ENCODE measurements around the gene JAK3. TPM values are rescaled to one million over a fixed set of nuclear protein-coding genes. Genes with fewer than 3 reads are reported as not detected.
A peak's percentile ranks its signal among the peaks of the same experiment; 100 is the strongest.

Gene JAK3
- total and polyA plus RNA-seq, 2 donors (not counting 3 experiments of a cell fraction or from before 2014, with no cell fraction given): 3.1 to 3.8 TPM

- Histone ChIP-seq H3K27ac (ENCODE audit: insufficient read depth, low read depth, low read length) (no peak overlapping the region), H3K9ac (replicated peaks; ENCODE audit: extremely low read depth, insufficient read depth, low read length) (no peak overlapping the region), H3K4me3 (replicated peaks in 1 of 3; ENCODE audit: insufficient read depth in 1 of 3, low read depth in 1 of 3, low read length in 3 of 3) (no peak overlapping the region), H3K4me1 (ENCODE audit: control insufficient read depth, extremely low read depth, insufficient read depth, low read length) (no peaks in the 10 kb centered on the region), H4K20me1 (replicated peaks; ENCODE audit: control insufficient read depth, extremely low read depth, insufficient read depth, low read length) (no peaks in the 10 kb centered on the region), H2AFZ (ENCODE audit: low read depth, low read length) (no peak overlapping the region), H3K4me2 (ENCODE audit: insufficient read depth, low read length) (no peak overlapping the region), H3K36me3 (ENCODE audit: control insufficient read depth in 2 of 2, extremely low read depth in 1 of 2, insufficient read depth in 2 of 2, low read length in 2 of 2) (no peaks in the 10 kb centered on the region), H3K9me1 (replicated peaks; ENCODE audit: control insufficient read depth, extremely low read depth, insufficient read depth, low read length) (no peaks in the 10 kb centered on the region), H3K79me2 (ENCODE audit: control insufficient read depth, insufficient read depth, low read length) (no peaks in the 10 kb centered on the region), H3K27me3 (ENCODE audit: control insufficient read depth in 2 of 2, insufficient read depth in 2 of 2, low read length in 2 of 2) (no peaks in the 10 kb centered on the region), H3K9me3 (replicated peaks; ENCODE audit: control insufficient read depth, insufficient read depth, low read length) (no peaks in the 10 kb centered on the region)
- ChIA-PET POLR2A (interaction anchor here (0.6 kb wide), 2 partner anchors 34 to 475 kb away, joined by 3 to 4 read pairs; no protein-coding TSS in a partner anchor), CTCF (interaction anchor here (1.2 kb wide), 1 partner anchor 12 kb away, joined by 6 read pairs; no protein-coding TSS in a partner anchor)
- dilution Hi-C loops (cut with MboI; ENCODE audit: extremely low pct_ligation_motif_present, low sequenced_read_pairs) (no loop called here), intact Hi-C loops (cut with micrococcal nuclease) (no loop called here)
- no peak for FAIRE-seq
- no TSS peak for BruUV-seq (replicated peaks)
- no peak for TF ChIP-seq GATA2 (IDR thresholded peaks at IDR 0.05; ENCODE audit: insufficient read depth, insufficient read length, low read depth, low read length)
- TF ChIP-seq, protein P1, sequence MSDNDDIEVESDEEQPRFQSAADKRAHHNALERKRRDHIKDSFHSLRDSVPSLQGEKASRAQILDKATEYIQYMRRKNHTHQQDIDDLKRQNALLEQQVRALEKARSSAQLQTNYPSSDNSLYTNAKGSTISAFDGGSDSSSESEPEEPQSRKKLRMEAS (IDR thresholded peaks at IDR 0.05; ENCODE audit: insufficient read depth, insufficient read length): no peak
- TF ChIP-seq, protein P2, sequence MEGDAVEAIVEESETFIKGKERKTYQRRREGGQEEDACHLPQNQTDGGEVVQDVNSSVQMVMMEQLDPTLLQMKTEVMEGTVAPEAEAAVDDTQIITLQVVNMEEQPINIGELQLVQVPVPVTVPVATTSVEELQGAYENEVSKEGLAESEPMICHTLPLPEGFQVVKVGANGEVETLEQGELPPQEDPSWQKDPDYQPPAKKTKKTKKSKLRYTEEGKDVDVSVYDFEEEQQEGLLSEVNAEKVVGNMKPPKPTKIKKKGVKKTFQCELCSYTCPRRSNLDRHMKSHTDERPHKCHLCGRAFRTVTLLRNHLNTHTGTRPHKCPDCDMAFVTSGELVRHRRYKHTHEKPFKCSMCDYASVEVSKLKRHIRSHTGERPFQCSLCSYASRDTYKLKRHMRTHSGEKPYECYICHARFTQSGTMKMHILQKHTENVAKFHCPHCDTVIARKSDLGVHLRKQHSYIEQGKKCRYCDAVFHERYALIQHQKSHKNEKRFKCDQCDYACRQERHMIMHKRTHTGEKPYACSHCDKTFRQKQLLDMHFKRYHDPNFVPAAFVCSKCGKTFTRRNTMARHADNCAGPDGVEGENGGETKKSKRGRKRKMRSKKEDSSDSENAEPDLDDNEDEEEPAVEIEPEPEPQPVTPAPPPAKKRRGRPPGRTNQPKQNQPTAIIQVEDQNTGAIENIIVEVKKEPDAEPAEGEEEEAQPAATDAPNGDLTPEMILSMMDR (IDR thresholded peaks at IDR 0.05; ENCODE audit: extremely low read depth in 1 of 2, insufficient read depth in 1 of 2, low read depth in 1 of 2, low read length in 2 of 2): no peak
- no peak for DNase-seq (ENCODE audit: low read depth, low spot score)
Observed at GRCh38 chr19:17893766-17894165, 46.0 kb upstream of the JAK3 start.

DNA sequence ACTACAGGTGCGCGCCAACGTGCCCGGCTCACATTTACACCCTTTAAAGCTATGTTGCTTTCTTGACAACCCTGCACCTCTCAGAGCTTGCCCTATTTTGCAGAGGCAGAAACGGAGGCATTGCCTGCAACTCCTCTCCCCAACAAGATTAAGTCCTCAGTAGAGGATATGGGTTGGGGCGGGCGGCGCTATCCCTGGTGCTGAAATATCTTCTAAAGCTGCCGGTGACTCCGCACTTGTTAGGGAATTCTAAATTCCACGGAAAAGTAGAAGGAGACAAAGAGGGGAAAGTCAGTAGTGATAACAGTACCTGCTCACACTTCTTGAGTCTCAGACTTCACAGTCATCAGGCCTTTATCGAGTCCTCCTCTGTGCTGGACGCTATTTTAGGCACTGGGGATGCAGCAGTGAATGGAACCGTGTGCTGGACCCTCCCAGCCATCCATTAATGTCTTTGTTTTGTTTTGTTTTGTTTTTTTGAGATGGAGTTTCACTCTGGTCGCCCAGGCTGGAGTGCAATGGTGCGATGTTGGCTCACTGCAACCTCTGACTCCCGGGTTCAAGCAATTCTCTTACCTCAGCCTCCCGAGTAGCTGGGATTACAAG, 41.9 kb upstream of the JAK3 start:
- Histone ChIP-seq H3K4me2 (ENCODE audit: insufficient read depth, low read length) (no peak overlapping the region), H2AFZ (ENCODE audit: low read depth, low read length) (no peak overlapping the region), H3K4me3 (replicated peaks in 1 of 3; ENCODE audit: insufficient read depth in 1 of 3, low read depth in 1 of 3, low read length in 3 of 3) (no peak overlapping the region), H3K79me2 (ENCODE audit: control insufficient read depth, insufficient read depth, low read length) (no peaks in the 10 kb centered on the region), H3K9me3 (replicated peaks; ENCODE audit: control insufficient read depth, insufficient read depth, low read length) (no peaks in the 10 kb centered on the region), H3K27me3 (ENCODE audit: control insufficient read depth in 2 of 2, insufficient read depth in 2 of 2, low read length in 2 of 2) (no peaks in the 10 kb centered on the region), H3K4me1 (ENCODE audit: control insufficient read depth, extremely low read depth, insufficient read depth, low read length) (no peaks in the 10 kb centered on the region), H3K9me1 (replicated peaks; ENCODE audit: control insufficient read depth, extremely low read depth, insufficient read depth, low read length) (no peaks in the 10 kb centered on the region), H3K36me3 (ENCODE audit: control insufficient read depth in 2 of 2, extremely low read depth in 1 of 2, insufficient read depth in 2 of 2, low read length in 2 of 2) (no peaks in the 10 kb centered on the region), H4K20me1 (replicated peaks; ENCODE audit: control insufficient read depth, extremely low read depth, insufficient read depth, low read length) (no peaks in the 10 kb centered on the region), H3K27ac (ENCODE audit: insufficient read depth, low read depth, low read length) (no peak overlapping the region), H3K9ac (replicated peaks; ENCODE audit: extremely low read depth, insufficient read depth, low read length) (no peak overlapping the region)
- intact Hi-C loops (cut with micrococcal nuclease): no loop called here
- CTCF ChIA-PET: interaction anchor here (0.8 to 1.0 kb wide), 3 partner anchors 10 to 123 kb away, joined by 3 to 6 read pairs (median 4); partner anchors contain the start of gene CCDC124
- no TSS peak for BruUV-seq (replicated peaks)
- POLR2A ChIA-PET: interaction anchor here (0.6 kb wide), 1 partner anchor 19 kb away, joined by 3 read pairs; no protein-coding TSS in a partner anchor
- no peak for TF ChIP-seq POLR2A (IDR thresholded peaks at IDR 0.05; ENCODE audit: low read depth, low read length)
- TF ChIP-seq, protein P2 (IDR thresholded peaks at IDR 0.05; ENCODE audit: extremely low read depth in 1 of 2, insufficient read depth in 1 of 2, low read depth in 1 of 2, low read length in 2 of 2): no peak
- no peak for TF ChIP-seq MYC (IDR thresholded peaks at IDR 0.05; ENCODE audit: low read depth, low read length)
- TF ChIP-seq POLR2AphosphoS5 (IDR thresholded peaks at IDR 0.05; ENCODE audit: insufficient read depth, low read depth, low read length): no peak
- TF ChIP-seq JUN (IDR thresholded peaks at IDR 0.05; ENCODE audit: borderline replicate concordance, insufficient read depth, insufficient read length, low read depth): no peak
- TF ChIP-seq, protein P1 (IDR thresholded peaks at IDR 0.05; ENCODE audit: insufficient read depth, insufficient read length): no peak
- TF ChIP-seq GATA2 (IDR thresholded peaks at IDR 0.05; ENCODE audit: insufficient read depth, insufficient read length, low read depth, low read length): no peak
- TF ChIP-seq EZH2 (IDR thresholded peaks at IDR 0.05; ENCODE audit: borderline replicate concordance, low read depth, low read length, severe bottlenecking): no peak
- TF ChIP-seq FOS (IDR thresholded peaks at IDR 0.05; ENCODE audit: borderline replicate concordance, insufficient read depth, low read length): no peak
- DNase-seq (ENCODE audit: low read depth, low spot score) (peak; percentile 44), FAIRE-seq (peak; percentile 37)
- dilution Hi-C loops (cut with MboI; ENCODE audit: extremely low pct_ligation_motif_present, low sequenced_read_pairs): no loop called here

Data from endothelial cell of umbilical vein (primary cell).